Measurements from ENCODE around the gene AKAP6. TPM values are rescaled to one million over a fixed set of nuclear protein-coding genes. Genes with fewer than 3 reads are reported as not detected.

The AKAP6 gene
- total RNA-seq, 1 experiment from 2014 or later, result 1.9 TPM

GRCh38 chr14:32805979-32806378, 476.9 kb downstream of the AKAP6 start (continued):
- TF ChIP-seq ZFX (IDR thresholded peaks at IDR 0.05), result no peak
- no peak for TF ChIP-seq FOSL1 (IDR thresholded peaks at IDR 0.05; ENCODE audit: low read depth)
- TF ChIP-seq CTCF (IDR thresholded peaks at IDR 0.05 in 2 of 3, conservative IDR thresholded peaks at IDR 0.05 in 1 of 3; ENCODE audit: borderline replicate concordance in 1 of 3, insufficient read depth in 1 of 3, low read depth in 2 of 3, low read length in 2 of 3), result no peak
- no peak for TF ChIP-seq ZNF274 (IDR thresholded peaks at IDR 0.05; ENCODE audit: low read depth, low read length)

GRCh38 chr14:32808644-32809043, 479.5 kb downstream of the AKAP6 start:
- Histone ChIP-seq H3K27me3 (ENCODE audit: insufficient read depth, low read length) (no peaks in the 10 kb centered on the region; the same call in 1 of the 2 replicates), H2AFZ (ENCODE audit: low read depth, low read length, poor library complexity, severe bottlenecking) (no peak overlapping the region), H3K9me2 (ENCODE audit: insufficient read depth) (no peaks in the 10 kb centered on the region), H3K9me3 (ENCODE audit: control insufficient read depth in 1 of 2, insufficient read depth in 1 of 2, low read depth in 1 of 2, low read length in 2 of 2) (no peaks in the 10 kb centered on the region), H4K20me1 (ENCODE audit: insufficient read depth) (no peaks in the 10 kb centered on the region), H3K27ac (ENCODE audit: low read depth, low read length) (no peak overlapping the region), H3K9ac (ENCODE audit: low read length) (no peak overlapping the region), H3K36me3 (ENCODE audit: control insufficient read depth in 1 of 2, insufficient read depth in 2 of 2, low read length in 2 of 2) (no peaks in the 10 kb centered on the region), H3K4me3 (replicated peaks in 1 of 2; ENCODE audit: low read depth in 1 of 2, low read length in 2 of 2) (no peak overlapping the region), H3K4me1 (ENCODE audit: control insufficient read depth in 1 of 2, insufficient read depth in 2 of 2, low read length in 2 of 2) (no peaks in the 10 kb centered on the region), H3K4me2 (ENCODE audit: low read length) (no peak overlapping the region), H3K79me2 (ENCODE audit: insufficient read depth, low read length) (no peaks in the 10 kb centered on the region)
- TF ChIP-seq RAD21 (IDR thresholded peaks at IDR 0.05; ENCODE audit: low read depth) (no peak), POLR2A (IDR thresholded peaks at IDR 0.05; ENCODE audit: borderline replicate concordance, extremely low read depth, insufficient read depth, insufficient read length) (no peak), SRF (IDR thresholded peaks at IDR 0.05; ENCODE audit: low read depth) (no peak), ZBTB33 (IDR thresholded peaks at IDR 0.05; ENCODE audit: extremely low read depth, insufficient replicate concordance, low read length) (no peak), ZNF274 (IDR thresholded peaks at IDR 0.05; ENCODE audit: low read depth, low read length) (no peak), FOSL1 (IDR thresholded peaks at IDR 0.05; ENCODE audit: low read depth) (no peak), CTCF (IDR thresholded peaks at IDR 0.05 in 2 of 3, conservative IDR thresholded peaks at IDR 0.05 in 1 of 3; ENCODE audit: borderline replicate concordance in 1 of 3, insufficient read depth in 1 of 3, low read depth in 2 of 3, low read length in 2 of 3) (no peak)
- BruUV-seq (replicated peaks), result no TSS peak
- DNase-seq (ENCODE audit: low read depth, low spot score) (no peak), ATAC-seq (no peak)
- ChIA-PET RAD21 (ENCODE audit: low non-redundant PET in 1 of 2, low total read pairs in 2 of 2, uncharacterized antibody in 2 of 2, unreplicated experiment in 2 of 2) (no interaction called here), CTCF (no interaction called here), POLR2A (no interaction called here)
- intact Hi-C loops (cut with micrococcal nuclease), result no loop called here
